Measurements from ENCODE around the gene TM9SF1. TPM values are rescaled to one million over a fixed set of nuclear protein-coding genes. Genes with fewer than 3 reads are reported as not detected.

TM9SF1 gene
- total and polyA plus RNA-seq, 2 of the 13 experiments (the other 11 are each of a cell fraction or from before 2014, with no cell fraction given): 83.2 to 110 TPM

GRCh38 chr14:24141097-24141880, 54.0 kb downstream of the TM9SF1 start, which contains the start of gene EMC9 (continued):
- TF ChIP-seq HNF1A (IDR thresholded peaks at IDR 0.05; ENCODE audit: low read depth): peak; percentile 55; the same call in 1 of the 2 replicates
- peak; percentile 82 for TF ChIP-seq HNF1A (CRISPR knock-in tag; IDR thresholded peaks at IDR 0.05; ENCODE audit: borderline replicate concordance)
- TF ChIP-seq SYNCRIP (IDR thresholded peaks at IDR 0.05; ENCODE audit: insufficient read depth, low read depth, low read length): no peak
- no peak for TF ChIP-seq ZNF326 (CRISPR knock-in tag; IDR thresholded peaks at IDR 0.05; ENCODE audit: borderline replicate concordance)
- peak; percentile 57 for TF ChIP-seq RXRB (CRISPR knock-in tag; IDR thresholded peaks at IDR 0.05; ENCODE audit: borderline replicate concordance)
- peak; percentile 88; the same call in 1 of the 2 replicates for TF ChIP-seq MIER3 (CRISPR knock-in tag; IDR thresholded peaks at IDR 0.05; ENCODE audit: borderline replicate concordance)
- no peak for TF ChIP-seq ZNF746 (CRISPR knock-in tag; IDR thresholded peaks at IDR 0.05)
- peak; percentile 90 for TF ChIP-seq ZNF232 (CRISPR knock-in tag; IDR thresholded peaks at IDR 0.05; ENCODE audit: borderline replicate concordance)
- no peak; the same call in 1 of the 2 replicates for TF ChIP-seq TCF7 (IDR thresholded peaks at IDR 0.05; ENCODE audit: low read depth)
- TF ChIP-seq ZNF431 (CRISPR knock-in tag; IDR thresholded peaks at IDR 0.05; ENCODE audit: borderline replicate concordance, low read depth): no peak
- peak; percentile 27; the same call in 1 of the 2 replicates for TF ChIP-seq ATF3 (CRISPR knock-in tag; IDR thresholded peaks at IDR 0.05)
- no peak for TF ChIP-seq NRL (CRISPR knock-in tag; IDR thresholded peaks at IDR 0.05; ENCODE audit: borderline replicate concordance)
- TF ChIP-seq PAX8 (CRISPR knock-in tag; IDR thresholded peaks at IDR 0.05; ENCODE audit: borderline replicate concordance): peak; percentile 95; the same call in 1 of the 2 replicates
- TF ChIP-seq ZXDC (CRISPR knock-in tag; IDR thresholded peaks at IDR 0.05): no peak
- TF ChIP-seq ZBTB3 (CRISPR knock-in tag; IDR thresholded peaks at IDR 0.05; ENCODE audit: borderline replicate concordance, low read depth): peak; percentile 94
- TF ChIP-seq TARDBP (CRISPR knock-in tag; IDR thresholded peaks at IDR 0.05): peak; percentile 81
- peak; percentile 74 for TF ChIP-seq ZSCAN5A (CRISPR knock-in tag; IDR thresholded peaks at IDR 0.05; ENCODE audit: borderline replicate concordance)
- TF ChIP-seq CHCHD3 (CRISPR knock-in tag; IDR thresholded peaks at IDR 0.05): 0 out of 2 replicates have a peak, but pooled peaks have one; percentile 92
- peak; percentile 80 for TF ChIP-seq ZNF292 (CRISPR knock-in tag; IDR thresholded peaks at IDR 0.05; ENCODE audit: borderline replicate concordance, low read depth)
- peak; percentile 79; the same call in 1 of the 2 replicates for TF ChIP-seq DPF2 (CRISPR knock-in tag; IDR thresholded peaks at IDR 0.05; ENCODE audit: borderline replicate concordance, low read depth)
